ENCODE measurements around the gene GMDS. TPM values are rescaled to one million over a fixed set of nuclear protein-coding genes. Genes with fewer than 3 reads are reported as not detected.

GMDS gene
- total RNA-seq, 4 donors from 2014 or later = 197 to 375 (median 215) TPM

- Histone ChIP-seq H3K27me3 (no peaks in the 10 kb centered on the region), H3K36me3 (no peaks in the 10 kb centered on the region), H3K9me3 (no peaks in the 10 kb centered on the region), H3K27ac (no peak overlapping the region), H3K4me3 (no peak overlapping the region), H3K4me1 (no peaks in the 10 kb centered on the region)
- no peak for DNase-seq
- no peak for TF ChIP-seq CTCF (IDR thresholded peaks at IDR 0.05)
Observed at GRCh38 chr6:1963596-1963995, 281.8 kb downstream of the GMDS start.

DNA sequence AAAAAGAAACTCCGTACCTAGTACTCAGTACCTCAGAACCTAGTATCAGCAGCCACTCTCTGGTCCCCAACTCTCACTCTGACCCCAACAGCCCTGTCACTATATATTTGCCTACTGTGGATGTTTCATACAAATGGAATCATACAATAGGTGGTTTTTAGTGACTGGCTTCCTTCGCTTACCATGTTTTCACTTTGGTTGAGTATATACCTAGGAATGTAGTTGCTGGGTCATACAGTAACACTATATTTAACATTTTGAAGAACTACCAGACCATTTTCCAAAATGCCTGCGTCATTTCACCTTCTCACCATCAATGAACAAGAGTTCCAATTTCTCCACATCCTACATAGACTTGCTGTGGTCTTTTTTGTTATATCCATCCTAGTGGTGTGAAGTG, 283.2 kb downstream of the GMDS start:
- no peak for DNase-seq
- no peak for TF ChIP-seq CTCF (IDR thresholded peaks at IDR 0.05)
- TF ChIP-seq POLR2A (IDR thresholded peaks at IDR 0.05) = no peak
- Histone ChIP-seq H3K27ac (no peak overlapping the region), H3K4me1 (no peaks in the 10 kb centered on the region), H3K27me3 (no peaks in the 10 kb centered on the region), H3K36me3 (no peaks in the 10 kb centered on the region), H3K9me3 (no peaks in the 10 kb centered on the region), H3K4me3 (no peak overlapping the region)

- H3K4me3 ChIP-seq = no peak overlapping the region
- H3K27ac ChIP-seq = no peak overlapping the region
- no peak for TF ChIP-seq CTCF (IDR thresholded peaks at IDR 0.05)
- no peak for TF ChIP-seq POLR2A (IDR thresholded peaks at IDR 0.05)
- H3K36me3 ChIP-seq = no peaks in the 10 kb centered on the region
- no peaks in the 10 kb centered on the region for H3K4me1 ChIP-seq
- H3K27me3 ChIP-seq = no peaks in the 10 kb centered on the region
- no peak for DNase-seq
- H3K9me3 ChIP-seq = no peaks in the 10 kb centered on the region
Observed at GRCh38 chr6:1960486-1961142, 284.8 kb downstream of the GMDS start.

GRCh38 chr6:1958257-1958656, 287.1 kb downstream of the GMDS start:
- no peaks in the 10 kb centered on the region for H3K4me1 ChIP-seq
- H3K27ac ChIP-seq = no peak overlapping the region
- no peaks in the 10 kb centered on the region for H3K27me3 ChIP-seq
- H3K4me3 ChIP-seq = no peak overlapping the region
- H3K36me3 ChIP-seq = no peaks in the 10 kb centered on the region
- DNase-seq = no peak
- TF ChIP-seq CTCF (IDR thresholded peaks at IDR 0.05) (no peak), POLR2A (IDR thresholded peaks at IDR 0.05) (no peak)
- no peaks in the 10 kb centered on the region for H3K9me3 ChIP-seq

DNA sequence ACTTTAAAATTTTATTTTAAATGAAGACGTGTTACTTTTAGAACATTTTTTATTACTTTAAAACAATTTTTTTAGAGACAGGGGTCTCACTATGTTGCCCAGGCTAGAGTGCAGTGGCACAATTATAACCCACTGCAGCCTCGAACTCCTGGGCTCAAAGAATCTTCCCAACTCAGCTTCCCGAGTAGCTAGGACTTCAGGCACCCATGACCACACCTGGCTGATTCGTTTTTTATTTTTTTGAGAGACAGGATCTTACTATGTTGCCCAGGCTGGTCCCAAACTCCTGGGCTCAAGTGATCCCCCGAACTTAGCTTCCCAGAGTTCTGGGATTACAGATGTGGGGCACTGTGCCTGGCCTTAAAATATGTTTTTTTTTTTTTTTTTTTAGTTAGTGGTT, 287.7 kb downstream of the GMDS start:
- no peaks in the 10 kb centered on the region for H3K4me1 ChIP-seq
- no peak overlapping the region for H3K27ac ChIP-seq
- peaks cover 0 to 4% (median 0%) of the 10 kb centered on the region in 3 donors for H3K36me3 ChIP-seq
- no peak for DNase-seq
- H3K4me3 ChIP-seq = no peak overlapping the region
- TF ChIP-seq CTCF (IDR thresholded peaks at IDR 0.05) (no peak), POLR2A (IDR thresholded peaks at IDR 0.05) (no peak)
- H3K9me3 ChIP-seq = no peaks in the 10 kb centered on the region
- H3K27me3 ChIP-seq = no peaks in the 10 kb centered on the region

Measured in Peyer's patch (tissue), 4 donors.